AG10803 (cell line): ENCODE data around the gene FHL1.

Experiments
- DNase-seq: peaks from one replicate; pipeline ENCODE4 v3.0.0; 2010; ENCODE audit warnings: low read depth
- H3K4me3 ChIP-seq: 2 replicates; pipeline ENCODE4 v1.5.1; 2011; ENCODE audit warnings: mild to moderate bottlenecking, low read length, control low read depth
- TF ChIP-seq, protein P1 (sequence below): conservative IDR thresholded peaks from 2 replicates; pipeline ENCODE4 v1.5.1; 2011; ENCODE audit warnings: mild to moderate bottlenecking, low read length, control low read depth, inconsistent platforms

FHL1 gene

DNA sequence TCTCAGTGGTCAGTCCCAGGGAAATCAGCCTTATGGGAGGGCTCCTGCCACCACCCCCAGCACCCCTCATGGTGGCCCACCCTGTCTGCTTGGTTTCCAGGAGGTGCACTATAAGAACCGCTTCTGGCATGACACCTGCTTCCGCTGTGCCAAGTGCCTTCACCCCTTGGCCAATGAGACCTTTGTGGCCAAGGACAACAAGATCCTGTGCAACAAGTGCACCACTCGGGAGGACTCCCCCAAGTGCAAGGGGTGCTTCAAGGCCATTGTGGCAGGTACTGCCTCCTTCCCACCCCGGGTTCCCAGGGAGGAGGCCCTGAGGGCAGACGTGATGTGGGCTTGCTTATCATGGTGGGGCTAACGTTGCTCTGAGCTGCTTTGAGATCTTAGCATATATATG, 59.6 kb downstream of the FHL1 start:
- TF ChIP-seq, protein P1, sequence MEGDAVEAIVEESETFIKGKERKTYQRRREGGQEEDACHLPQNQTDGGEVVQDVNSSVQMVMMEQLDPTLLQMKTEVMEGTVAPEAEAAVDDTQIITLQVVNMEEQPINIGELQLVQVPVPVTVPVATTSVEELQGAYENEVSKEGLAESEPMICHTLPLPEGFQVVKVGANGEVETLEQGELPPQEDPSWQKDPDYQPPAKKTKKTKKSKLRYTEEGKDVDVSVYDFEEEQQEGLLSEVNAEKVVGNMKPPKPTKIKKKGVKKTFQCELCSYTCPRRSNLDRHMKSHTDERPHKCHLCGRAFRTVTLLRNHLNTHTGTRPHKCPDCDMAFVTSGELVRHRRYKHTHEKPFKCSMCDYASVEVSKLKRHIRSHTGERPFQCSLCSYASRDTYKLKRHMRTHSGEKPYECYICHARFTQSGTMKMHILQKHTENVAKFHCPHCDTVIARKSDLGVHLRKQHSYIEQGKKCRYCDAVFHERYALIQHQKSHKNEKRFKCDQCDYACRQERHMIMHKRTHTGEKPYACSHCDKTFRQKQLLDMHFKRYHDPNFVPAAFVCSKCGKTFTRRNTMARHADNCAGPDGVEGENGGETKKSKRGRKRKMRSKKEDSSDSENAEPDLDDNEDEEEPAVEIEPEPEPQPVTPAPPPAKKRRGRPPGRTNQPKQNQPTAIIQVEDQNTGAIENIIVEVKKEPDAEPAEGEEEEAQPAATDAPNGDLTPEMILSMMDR = no peak
- H3K4me3 ChIP-seq = no peak overlapping the region
- DNase-seq = no peak

DNA sequence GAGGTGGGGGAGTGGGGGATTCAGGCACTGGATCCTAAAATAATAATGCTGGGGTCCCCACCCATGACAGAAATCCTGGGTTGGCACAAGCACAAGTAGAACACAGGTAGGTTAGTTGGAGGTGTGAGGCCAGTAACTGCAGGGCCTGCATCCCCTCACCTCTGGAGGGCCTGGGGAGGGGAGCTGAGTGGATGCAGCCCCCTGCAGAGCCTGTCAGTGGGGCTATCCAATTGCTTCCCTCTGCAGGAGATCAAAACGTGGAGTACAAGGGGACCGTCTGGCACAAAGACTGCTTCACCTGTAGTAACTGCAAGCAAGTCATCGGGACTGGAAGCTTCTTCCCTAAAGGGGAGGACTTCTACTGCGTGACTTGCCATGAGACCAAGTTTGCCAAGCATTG, 60.2 kb downstream of the FHL1 start:
- no peak overlapping the region for H3K4me3 ChIP-seq
- DNase-seq = no peak
- TF ChIP-seq, protein P1 = no peak

DNA sequence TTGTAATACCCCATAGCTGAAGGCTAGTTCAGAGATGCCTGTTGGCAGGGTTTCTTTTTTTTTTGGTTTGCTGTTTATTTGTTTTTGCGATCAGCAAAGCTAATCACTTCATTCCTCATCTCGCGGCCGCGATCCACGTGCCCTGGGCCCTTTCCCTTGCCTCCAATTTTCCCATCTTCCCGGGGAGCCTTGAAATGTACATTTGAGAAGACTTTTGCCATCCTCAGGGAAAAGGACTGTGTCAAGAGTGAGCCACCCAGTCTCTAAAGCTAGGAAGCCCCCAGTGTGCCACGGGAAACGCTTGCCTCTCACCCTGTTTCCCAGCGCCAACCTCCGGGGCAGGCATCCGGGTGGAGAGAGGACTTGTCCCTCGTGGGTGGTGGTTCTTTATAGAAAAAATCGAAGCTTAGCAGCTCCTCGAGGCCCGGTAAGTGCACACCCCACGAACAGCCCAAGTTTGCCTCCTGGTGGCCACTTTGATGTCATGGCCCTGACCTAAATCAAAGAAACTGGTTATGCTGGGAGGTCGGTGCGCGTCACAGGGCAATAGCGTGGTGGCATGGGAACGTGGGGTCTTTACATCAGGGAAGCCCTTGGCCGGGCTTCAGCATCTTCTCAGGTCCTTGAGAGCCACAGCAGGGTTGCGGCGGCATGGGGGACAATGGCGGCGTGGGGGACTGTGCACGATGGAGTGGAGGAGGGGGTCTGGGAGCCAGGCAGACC, 61.8 kb downstream of the FHL1 start:
- DNase-seq = peak; percentile 68
- no peak overlapping the region for H3K4me3 ChIP-seq
- TF ChIP-seq, protein P1 = peak; percentile 60

DNA sequence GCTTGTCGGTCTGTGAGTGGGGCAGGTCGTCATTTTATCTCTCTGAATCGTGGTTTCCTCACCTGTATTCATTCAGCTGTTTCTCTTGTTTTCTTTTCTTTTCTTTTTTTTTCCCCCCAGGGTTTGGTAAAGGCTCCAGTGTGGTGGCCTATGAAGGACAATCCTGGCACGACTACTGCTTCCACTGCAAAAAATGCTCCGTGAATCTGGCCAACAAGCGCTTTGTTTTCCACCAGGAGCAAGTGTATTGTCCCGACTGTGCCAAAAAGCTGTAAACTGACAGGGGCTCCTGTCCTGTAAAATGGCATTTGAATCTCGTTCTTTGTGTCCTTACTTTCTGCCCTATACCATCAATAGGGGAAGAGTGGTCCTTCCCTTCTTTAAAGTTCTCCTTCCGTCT, 62.4 kb downstream of the FHL1 start:
- DNase-seq = no peak
- no peak overlapping the region for H3K4me3 ChIP-seq
- TF ChIP-seq, protein P1 = no peak

DNA sequence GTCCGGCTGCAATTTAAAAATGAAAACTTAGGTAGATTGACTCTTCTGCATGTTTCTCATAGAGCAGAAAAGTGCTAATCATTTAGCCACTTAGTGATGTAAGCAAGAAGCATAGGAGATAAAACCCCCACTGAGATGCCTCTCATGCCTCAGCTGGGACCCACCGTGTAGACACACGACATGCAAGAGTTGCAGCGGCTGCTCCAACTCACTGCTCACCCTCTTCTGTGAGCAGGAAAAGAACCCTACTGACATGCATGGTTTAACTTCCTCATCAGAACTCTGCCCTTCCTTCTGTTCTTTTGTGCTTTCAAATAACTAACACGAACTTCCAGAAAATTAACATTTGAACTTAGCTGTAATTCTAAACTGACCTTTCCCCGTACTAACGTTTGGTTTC, 62.9 kb downstream of the FHL1 start:
- no peak for DNase-seq
- TF ChIP-seq, protein P1 = no peak
- no peak overlapping the region for H3K4me3 ChIP-seq

DNA sequence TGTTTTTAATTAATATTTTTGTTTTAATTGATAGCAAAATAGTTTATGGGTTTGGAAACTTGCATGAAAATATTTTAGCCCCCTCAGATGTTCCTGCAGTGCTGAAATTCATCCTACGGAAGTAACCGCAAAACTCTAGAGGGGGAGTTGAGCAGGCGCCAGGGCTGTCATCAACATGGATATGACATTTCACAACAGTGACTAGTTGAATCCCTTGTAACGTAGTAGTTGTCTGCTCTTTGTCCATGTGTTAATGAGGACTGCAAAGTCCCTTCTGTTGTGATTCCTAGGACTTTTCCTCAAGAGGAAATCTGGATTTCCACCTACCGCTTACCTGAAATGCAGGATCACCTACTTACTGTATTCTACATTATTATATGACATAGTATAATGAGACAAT, 63.5 kb downstream of the FHL1 start:
- no peak overlapping the region for H3K4me3 ChIP-seq
- DNase-seq = peak; percentile 48
- TF ChIP-seq, protein P1 = no peak

DNA sequence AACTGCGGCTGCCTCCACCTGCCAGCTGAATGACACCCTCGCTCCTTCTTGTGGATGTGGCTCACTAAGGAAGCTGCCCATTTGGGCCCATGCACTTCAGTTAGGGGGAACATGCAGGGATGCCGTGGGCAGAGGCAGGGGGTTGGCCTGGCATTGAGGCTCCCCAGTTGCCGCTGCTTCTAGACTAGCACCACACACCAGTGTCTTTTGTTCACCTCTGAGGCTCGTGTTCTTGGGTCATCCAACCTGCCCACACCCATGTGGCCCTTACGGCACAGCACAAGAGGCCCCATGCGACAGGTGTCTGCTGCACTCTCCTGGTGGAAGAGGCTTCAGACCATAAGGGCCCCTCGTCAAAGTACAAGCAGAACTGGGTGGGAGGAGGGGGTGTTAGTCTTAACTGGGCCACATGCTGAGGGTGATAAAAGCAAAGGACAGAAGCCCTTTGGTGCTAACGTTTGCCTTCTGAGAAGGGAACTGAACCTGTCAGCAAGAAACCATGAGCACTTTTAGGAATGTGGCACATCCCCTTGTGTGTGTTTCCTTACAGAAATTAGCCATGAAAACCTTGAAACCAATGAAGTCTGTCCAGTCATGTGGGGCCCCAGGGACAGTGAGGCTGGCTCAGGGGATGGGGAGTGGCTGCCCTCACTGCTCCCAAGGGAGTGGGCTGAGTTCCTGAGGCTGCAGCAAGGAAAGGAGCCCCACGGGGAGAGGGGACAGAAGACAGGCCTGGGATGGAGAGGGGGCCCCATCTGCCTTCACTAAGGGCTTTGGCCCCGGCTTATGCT, 64.6 kb downstream of the FHL1 start:
- H3K4me3 ChIP-seq = no peak overlapping the region
- TF ChIP-seq, protein P1 = no peak
- no peak for DNase-seq
